ENCODE measurements around the gene NUP210.
"Not testable (repeated sequence)": the region's sequence is repeated elsewhere in the genome, so short reads cannot be mapped to it uniquely, and the experiment has no call there.

Gene NUP210

GRCh38 chr3:13451301-13451673, 31.2 kb upstream of the NUP210 start:
- TF ChIP-seq, protein P1, sequence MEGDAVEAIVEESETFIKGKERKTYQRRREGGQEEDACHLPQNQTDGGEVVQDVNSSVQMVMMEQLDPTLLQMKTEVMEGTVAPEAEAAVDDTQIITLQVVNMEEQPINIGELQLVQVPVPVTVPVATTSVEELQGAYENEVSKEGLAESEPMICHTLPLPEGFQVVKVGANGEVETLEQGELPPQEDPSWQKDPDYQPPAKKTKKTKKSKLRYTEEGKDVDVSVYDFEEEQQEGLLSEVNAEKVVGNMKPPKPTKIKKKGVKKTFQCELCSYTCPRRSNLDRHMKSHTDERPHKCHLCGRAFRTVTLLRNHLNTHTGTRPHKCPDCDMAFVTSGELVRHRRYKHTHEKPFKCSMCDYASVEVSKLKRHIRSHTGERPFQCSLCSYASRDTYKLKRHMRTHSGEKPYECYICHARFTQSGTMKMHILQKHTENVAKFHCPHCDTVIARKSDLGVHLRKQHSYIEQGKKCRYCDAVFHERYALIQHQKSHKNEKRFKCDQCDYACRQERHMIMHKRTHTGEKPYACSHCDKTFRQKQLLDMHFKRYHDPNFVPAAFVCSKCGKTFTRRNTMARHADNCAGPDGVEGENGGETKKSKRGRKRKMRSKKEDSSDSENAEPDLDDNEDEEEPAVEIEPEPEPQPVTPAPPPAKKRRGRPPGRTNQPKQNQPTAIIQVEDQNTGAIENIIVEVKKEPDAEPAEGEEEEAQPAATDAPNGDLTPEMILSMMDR (conservative IDR thresholded peaks at IDR 0.05) = no peak
- H3K27ac ChIP-seq = peak overlapping the region; percentile 82

- H3K27ac ChIP-seq = not testable (repeated sequence)
Observed at GRCh38 chr3:13442882-13443281, 22.8 kb upstream of the NUP210 start.

DNA sequence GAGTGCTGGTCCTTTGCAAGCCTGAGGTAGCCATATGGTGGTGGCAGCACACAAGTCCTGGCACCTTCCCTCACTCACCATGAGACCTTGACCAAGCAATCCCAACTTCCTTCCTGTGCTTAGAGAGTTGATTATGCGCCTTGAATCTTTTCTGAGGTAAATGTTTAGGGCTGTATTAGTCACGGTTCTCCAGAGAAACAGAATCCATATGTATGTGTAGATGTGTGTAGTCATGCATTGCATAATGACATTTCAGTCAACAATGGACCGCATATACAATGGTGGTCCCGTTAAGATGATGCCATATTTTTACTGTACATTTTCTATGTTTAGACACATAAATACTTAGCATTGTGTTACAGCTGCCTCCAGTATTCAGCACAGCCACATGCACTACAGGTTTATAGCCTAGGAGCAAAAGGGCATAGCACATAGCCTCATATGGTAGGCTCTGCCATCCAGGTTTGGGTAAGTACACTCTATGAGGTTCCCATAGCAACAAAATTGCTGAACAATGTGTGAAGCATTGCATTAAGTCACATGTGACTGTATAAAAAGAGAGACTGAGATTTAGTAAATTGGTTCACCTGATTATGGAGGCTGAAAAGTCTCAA, 20.2 kb upstream of the NUP210 start:
- TF ChIP-seq, protein P1 (conservative IDR thresholded peaks at IDR 0.05) = no peak
- H3K27ac ChIP-seq = no peak overlapping the region

DNA sequence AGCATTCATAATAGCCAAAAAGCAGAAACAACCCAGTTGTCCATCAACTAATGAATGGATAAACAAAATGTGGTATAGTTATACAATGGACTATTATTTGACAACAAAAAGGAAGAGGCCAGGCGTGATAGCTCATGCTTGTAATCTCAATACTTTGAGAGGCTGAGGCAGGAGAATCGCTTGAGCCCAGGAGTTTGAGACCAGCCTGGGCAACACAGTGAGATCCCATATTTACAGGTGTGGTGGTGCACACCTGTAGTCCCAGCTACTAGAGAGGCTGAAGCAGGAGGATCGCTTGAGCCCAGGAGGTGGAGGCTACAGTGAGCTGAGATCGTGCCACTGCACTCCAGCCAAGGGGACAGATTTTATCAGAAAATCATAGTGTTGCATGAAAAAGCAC, 16.1 kb upstream of the NUP210 start:
- not testable (repeated sequence) for H3K27ac ChIP-seq

DNA sequence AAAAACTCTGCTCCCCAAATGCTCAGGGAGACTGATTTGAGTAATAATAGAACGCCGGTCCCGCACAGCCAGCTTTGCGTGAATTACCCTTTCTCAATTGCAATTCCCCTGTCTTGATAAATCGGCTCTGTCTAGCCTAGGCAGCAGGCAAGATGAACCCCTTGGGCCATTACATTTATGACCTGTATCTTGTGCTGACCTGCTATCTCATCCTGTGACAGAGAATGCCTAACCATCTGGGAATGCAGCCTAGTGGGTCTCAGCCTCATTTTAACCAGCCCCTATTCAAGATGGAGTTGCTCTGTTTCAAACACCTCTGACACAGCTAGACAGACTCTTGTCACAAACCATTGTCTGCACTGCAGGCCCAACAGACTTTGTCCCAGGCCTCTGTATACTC, 13.8 kb upstream of the NUP210 start:
- TF ChIP-seq, protein P1 (conservative IDR thresholded peaks at IDR 0.05) = no peak
- no peak overlapping the region for H3K27ac ChIP-seq

DNA sequence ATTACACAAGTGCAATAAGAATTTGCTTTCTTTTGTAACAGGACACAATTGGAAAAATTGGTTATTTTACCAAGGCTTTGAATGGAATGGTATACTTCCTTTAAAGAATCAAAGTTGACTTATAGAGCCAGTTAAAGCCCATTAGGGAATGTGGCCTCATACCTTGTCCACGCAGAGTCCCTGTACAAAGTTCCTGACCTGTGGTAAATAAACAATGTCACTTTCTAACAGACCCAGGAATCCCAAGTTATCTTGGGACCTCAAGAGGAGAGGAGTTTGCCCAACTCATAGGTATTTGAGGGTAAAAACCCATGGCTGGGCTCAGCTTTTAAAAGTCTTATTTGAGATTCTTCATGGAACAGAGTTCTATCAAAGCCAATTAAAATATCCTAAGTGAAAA, 12.0 kb upstream of the NUP210 start:
- H3K27ac ChIP-seq = no peak overlapping the region
- TF ChIP-seq, protein P1 (conservative IDR thresholded peaks at IDR 0.05) = no peak

- not testable (repeated sequence) for H3K27ac ChIP-seq
Observed at GRCh38 chr3:13430411-13430875, 10.3 kb upstream of the NUP210 start.

DNA sequence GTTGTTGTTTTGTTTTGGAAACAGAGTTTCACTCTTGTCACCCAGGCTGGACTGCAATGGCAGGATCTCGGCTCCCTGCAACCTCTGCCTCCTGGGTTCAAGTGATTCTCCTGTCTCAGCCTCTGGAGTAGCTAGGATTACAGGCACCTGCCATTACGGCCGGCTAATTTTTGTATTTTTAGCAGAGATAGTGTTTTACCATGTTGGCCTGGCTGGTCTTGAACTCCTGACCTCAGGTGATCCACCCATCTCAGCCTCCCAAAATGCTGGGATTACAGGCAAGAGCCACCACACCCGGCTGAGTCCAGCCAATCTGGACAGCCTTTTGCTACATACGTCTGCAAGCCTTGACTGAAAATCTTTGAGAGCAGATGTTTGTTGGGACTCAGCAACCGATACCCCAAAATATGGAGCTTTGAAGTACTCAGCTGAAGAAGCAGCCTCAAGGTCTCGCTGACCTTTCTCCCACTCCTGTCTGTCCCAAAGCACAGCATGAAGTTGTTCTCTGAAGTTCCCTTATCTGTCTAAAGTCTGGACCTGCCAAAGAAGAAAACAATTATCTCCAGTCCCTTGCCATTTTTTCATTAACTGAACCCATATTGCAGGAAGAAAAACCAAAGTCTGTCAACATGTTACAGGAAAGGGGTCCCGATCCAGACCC, 9.6 kb upstream of the NUP210 start:
- TF ChIP-seq, protein P1 (conservative IDR thresholded peaks at IDR 0.05) = no peak
- no peak overlapping the region for H3K27ac ChIP-seq

DNA sequence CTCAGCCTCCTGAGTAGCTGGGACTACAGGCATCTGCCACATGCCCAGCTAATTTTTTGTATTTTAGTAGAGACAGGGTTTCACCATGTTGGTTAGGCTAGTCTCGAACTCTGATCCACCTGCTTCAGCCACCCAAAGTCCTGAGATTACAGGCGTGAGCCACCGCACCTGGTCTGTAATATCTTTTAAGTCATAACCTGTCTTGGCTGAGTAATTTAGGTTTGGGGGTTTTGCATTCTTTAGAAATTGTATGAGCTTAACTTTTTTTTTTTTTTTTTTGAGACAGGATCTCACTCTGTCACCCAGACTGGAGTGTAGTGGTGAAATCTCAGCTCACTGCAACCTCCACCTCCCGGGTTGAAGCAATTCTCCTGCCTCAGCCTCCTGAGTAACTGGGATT, 8.6 kb upstream of the NUP210 start:
- H3K27ac ChIP-seq = peak overlapping the region; percentile 35

Measured in VCaP (cell line).